IMR-90 (cell line): Measurements from ENCODE around the gene PYGB. TPM values are rescaled to one million over a fixed set of nuclear protein-coding genes. Genes with fewer than 3 reads are reported as not detected.

Experiments used
- ATAC-seq: fragments of 200-7000 bp; cut with Tn5 transposase; 2 replicates; pipeline ENCODE4 v1.9.1; 2020; ENCODE audit warnings: low read depth, mild to moderate bottlenecking, moderate library complexity
- BruUV-seq: library from RNA; stranded (reverse); fragments of 400-500 nt; replicated peaks from 2 replicates; lab custom pipeline; 2021; lab: Mats Ljungman, UMichigan
- CTCF ChIA-PET: fragments of 300-600 bp; formaldehyde crosslinking; extraction: SDS; loops from one replicate; lab custom pipeline; 2021; ENCODE audit warnings: antibody characterized with exemption; lab: Yijun Ruan, JAX
- POLR2A ChIA-PET: fragments of 300-600 bp; sonication (Branson Sonifier 250); formaldehyde crosslinking; loops from one replicate; lab custom pipeline; 2022; ENCODE audit warnings: antibody characterized with exemption; ENCODE audit not compliant: unreplicated experiment; lab: Charles Lee
- DNase-seq: peaks from one replicate; pipeline ENCODE4 v3.0.0; 2013
- H2AFZ ChIP-seq: replicated peaks from 2 replicates; pipeline ENCODE3; 2013; ENCODE audit warnings: low read length, mild to moderate bottlenecking; ENCODE audit not compliant: poor library complexity
- H2AK5ac ChIP-seq: 2 replicates; pipeline ENCODE4 v1.6.1; 2013; ENCODE audit warnings: low read depth, low read length, inconsistent platforms
- H2AK9ac ChIP-seq: replicated peaks from 2 replicates; pipeline ENCODE3; 2013; ENCODE audit warnings: mild to moderate bottlenecking, low read depth, low read length, moderate library complexity; ENCODE audit not compliant: poor library complexity
- H2BK120ac ChIP-seq: 2 replicates; pipeline ENCODE4 v1.6.1; 2013; ENCODE audit warnings: low read depth, low read length, inconsistent platforms
- H2BK15ac ChIP-seq: 3 replicates; pipeline ENCODE4 v1.6.1; 2013; ENCODE audit warnings: low read depth, low read length, inconsistent platforms
- H2BK20ac ChIP-seq: 2 replicates; pipeline ENCODE4 v1.6.1; 2013; ENCODE audit warnings: low read depth, mild to moderate bottlenecking, inconsistent platforms, low read length, moderate library complexity
- H2BK5ac ChIP-seq: 2 replicates; pipeline ENCODE4 v1.6.1; 2013; ENCODE audit warnings: mild to moderate bottlenecking, low read depth, low read length, inconsistent platforms; ENCODE audit not compliant: poor library complexity, severe bottlenecking
- H3K14ac ChIP-seq: replicated peaks from 2 replicates; pipeline ENCODE4 v1.6.1; 2013; ENCODE audit warnings: low read depth, low read length, inconsistent platforms
- H3K18ac ChIP-seq: 2 replicates; pipeline ENCODE4 v1.6.1; 2013; ENCODE audit warnings: low read depth, low read length, control low read depth
- H3K23ac ChIP-seq: 2 replicates; pipeline ENCODE4 v1.6.1; 2013; ENCODE audit warnings: low read depth, low read length, inconsistent platforms
- H3K27ac ChIP-seq: 2 replicates; pipeline ENCODE4 v1.5.1; 2013; ENCODE audit warnings: mild to moderate bottlenecking, control low read depth, low read length; ENCODE audit not compliant: insufficient read depth
- H3K27me3 ChIP-seq: 2 replicates; pipeline ENCODE4 v1.6.1; 2013; ENCODE audit warnings: low read length; ENCODE audit not compliant: control insufficient read depth, insufficient read depth
- H3K36me3 ChIP-seq: 2 replicates; pipeline ENCODE4 v1.6.1; 2013; ENCODE audit warnings: low read length, mixed read lengths; ENCODE audit not compliant: control insufficient read depth, insufficient read depth
- H3K4ac ChIP-seq: 2 replicates; pipeline ENCODE4 v1.6.1; 2013; ENCODE audit warnings: low read depth, low read length, inconsistent platforms
- H3K4me1 ChIP-seq: 2 replicates; pipeline ENCODE4 v1.6.1; 2013; ENCODE audit warnings: low read length, mixed read lengths; ENCODE audit not compliant: control insufficient read depth, insufficient read depth
- H3K4me2 ChIP-seq: 2 replicates; pipeline ENCODE4 v1.6.1; 2013; ENCODE audit warnings: low read depth, mild to moderate bottlenecking, control low read depth, low read length, moderate library complexity
- H3K4me3 ChIP-seq: 2 replicates; pipeline ENCODE4 v1.5.1; 2013; ENCODE audit warnings: low read depth, mild to moderate bottlenecking, control low read depth, low read length, moderate library complexity; ENCODE audit not compliant: insufficient read depth
- H3K56ac ChIP-seq: 2 replicates; pipeline ENCODE4 v1.6.1; 2013; ENCODE audit warnings: low read length, inconsistent platforms; ENCODE audit not compliant: insufficient read depth; ENCODE audit errors: extremely low read depth
- H3K79me1 ChIP-seq, 2 experiments: 2 replicates each; pipeline ENCODE4 v1.6.1; 2013; ENCODE audit warnings: low read length in 2 of 2, inconsistent platforms in 1 of 2, low read depth in 1 of 2
- H3K9ac ChIP-seq: 2 replicates; pipeline ENCODE4 v1.6.1; 2013; ENCODE audit warnings: low read depth, low read length, control low read depth
- H3K9me1 ChIP-seq: 2 replicates; pipeline ENCODE4 v1.6.1; 2013; ENCODE audit warnings: low read length, inconsistent platforms; ENCODE audit not compliant: insufficient read depth
- H3K9me3 ChIP-seq: 2 replicates; pipeline ENCODE4 v1.6.1; 2013; ENCODE audit warnings: low read length; ENCODE audit not compliant: control insufficient read depth, insufficient read depth
- H4K20me1 ChIP-seq: 2 replicates; pipeline ENCODE4 v1.6.1; 2013; ENCODE audit warnings: low read length, inconsistent platforms; ENCODE audit not compliant: insufficient read depth
- H4K5ac ChIP-seq: 2 replicates; pipeline ENCODE4 v1.6.1; 2013; ENCODE audit warnings: mild to moderate bottlenecking, low read depth, low read length, control low read depth
- H4K8ac ChIP-seq, 2 experiments: 2 replicates each; pipeline ENCODE4 v1.6.1; 2013; ENCODE audit warnings: low read depth in 2 of 2, low read length in 2 of 2, control low read depth in 1 of 2, inconsistent platforms in 1 of 2
- H4K91ac ChIP-seq: 2 replicates; pipeline ENCODE4 v1.6.1; 2013; ENCODE audit warnings: low read depth, low read length, inconsistent platforms; ENCODE audit not compliant: insufficient read depth
- BHLHE40 ChIP-seq: fragments of 150-350 bp; IDR thresholded peaks from 2 replicates; pipeline ENCODE4 v1.6.1; 2016; ENCODE audit warnings: mild to moderate bottlenecking, low read depth, low read length
- CEBPB ChIP-seq: IDR thresholded peaks from 2 replicates; pipeline ENCODE4 v1.6.1; 2012; ENCODE audit warnings: low read depth, low read length, improper control_type of control experiment
- CHD1 ChIP-seq: IDR thresholded peaks from 2 replicates; pipeline ENCODE4 v1.6.1; 2012; ENCODE audit warnings: low read depth, low read length, improper control_type of control experiment
- FOS ChIP-seq: fragments of 150-350 bp; IDR thresholded peaks from 2 replicates; pipeline ENCODE4 v1.6.1; 2016; ENCODE audit warnings: low read depth, low read length
- MAZ ChIP-seq: IDR thresholded peaks from 2 replicates; pipeline ENCODE4 v1.6.1; 2012; ENCODE audit warnings: low read depth, mild to moderate bottlenecking, low read length, improper control_type of control experiment, moderate library complexity, borderline replicate concordance
- MXI1 ChIP-seq: IDR thresholded peaks from 2 replicates; pipeline ENCODE4 v1.6.1; 2012; ENCODE audit warnings: low read depth, mild to moderate bottlenecking, low read length, moderate library complexity, borderline replicate concordance
- NFE2L2 ChIP-seq: fragments of 150-350 bp; IDR thresholded peaks from 2 replicates; pipeline ENCODE4 v1.6.1; 2016; ENCODE audit warnings: low read depth, mild to moderate bottlenecking, low read length
- POLR2A ChIP-seq: IDR thresholded peaks from 2 replicates; pipeline ENCODE4 v1.6.1; 2012; ENCODE audit warnings: mild to moderate bottlenecking, low read depth, low read length
- RAD21 ChIP-seq: IDR thresholded peaks from 2 replicates; pipeline ENCODE4 v1.6.1; 2012; ENCODE audit warnings: low read length, improper control_type of control experiment
- RCOR1 ChIP-seq: IDR thresholded peaks from 2 replicates; pipeline ENCODE4 v1.6.1; 2012; ENCODE audit warnings: mild to moderate bottlenecking, low read length, improper control_type of control experiment; ENCODE audit not compliant: insufficient replicate concordance
- RFX5 ChIP-seq: IDR thresholded peaks from 2 replicates; pipeline ENCODE4 v1.8.0; 2012; ENCODE audit warnings: low read depth, mild to moderate bottlenecking, low read length, moderate library complexity
- SMC3 ChIP-seq: fragments of 150-350 bp; IDR thresholded peaks from 2 replicates; pipeline ENCODE4 v1.6.1; 2016; ENCODE audit warnings: low read depth, mild to moderate bottlenecking, antibody characterized with exemption, low read length, moderate library complexity
- USF2 ChIP-seq: fragments of 150-350 bp; IDR thresholded peaks from 2 replicates; pipeline ENCODE4 v1.6.1; 2017; ENCODE audit warnings: mild to moderate bottlenecking, antibody characterized with exemption, low read length, low read depth
- WGBS, 2 experiments: methylation state at CpG; one replicate each; pipeline versions ENCODE4 v1.1.5 to v1.1.7; 2013; ENCODE audit warnings: missing lambda C conversion rate in 2 of 2; ENCODE audit not compliant: insufficient read length in 1 of 2; ENCODE audit errors: extremely low coverage in 2 of 2; 5-methylcytosine and 5-hydroxymethylcytosine counted together
- dilution Hi-C: fragments of 300-500 bp; cut with HindIII; formaldehyde crosslinking; loops from one replicate; pipeline ENCODE4 v1.14.3; 2018; ENCODE audit warnings: low sequenced_read_pairs; ENCODE audit not compliant: unreplicated experiment
- in situ Hi-C: fragments of 300-500 bp; cut with MboI; formaldehyde crosslinking; loops from 3 replicates; pipeline ENCODE4 v1.14.3; 2019; ENCODE audit warnings: low sequenced_read_pairs, inconsistent platforms, mixed read lengths
- intact Hi-C: fragments of 100-400 bp; cut with micrococcal nuclease; formaldehyde crosslinking; loops from 2 replicates; pipeline ENCODE4 v1.10.0; 2022
- polyA plus RNA-seq, 3 experiments: library from polyadenylated mRNA; depleted of rRNA; stranded (reverse); fragments of >200 nt; gene quantifications; 2 replicates each; pipeline ENCODE4 v1.2.3, GENCODE V29; 2012; ENCODE audit warnings: low replicate concordance in 1 of 3
- total RNA-seq: library from RNA; depleted of rRNA; stranded (reverse); fragments of >200 nt; gene quantifications from 2 replicates; pipeline ENCODE4 v1.2.3, GENCODE V29; 2012
- TF ChIP-seq, protein P1 (sequence below): fragments of 150-350 bp; IDR thresholded peaks from 2 replicates; pipeline ENCODE4 v1.6.1; 2016; ENCODE audit warnings: low read depth, mild to moderate bottlenecking, low read length, moderate library complexity, borderline replicate concordance

Gene PYGB
- total and polyA plus RNA-seq, 2 of the 4 experiments (the other 2 are of a cell fraction), result 72.4 to 83.1 TPM

- H4K91ac ChIP-seq, result no peak overlapping the region
- POLR2A ChIA-PET, result interaction anchor here (0.5 kb wide), 1 partner anchor 11 kb away, joined by 11 read pairs; no protein-coding TSS in a partner anchor
Measured at GRCh38 chr20:25212242-25212641, 35.6 kb upstream of the PYGB start.

More at GRCh38 chr20:25212242-25212641, 35.6 kb upstream of the PYGB start:
- Histone ChIP-seq H3K4me2 (no peak overlapping the region), H4K5ac (no peak overlapping the region), H3K4me1 (no peaks in the 10 kb centered on the region), H4K8ac (no peak overlapping the region), H2BK20ac (no peak overlapping the region), H3K14ac (no peak overlapping the region), H3K27ac (no peak overlapping the region), H3K9me3 (no peaks in the 10 kb centered on the region), H2BK5ac (no peak overlapping the region), H3K79me1 (peaks cover 6 to 18% of the 10 kb centered on the region in 2 experiments), H2AFZ (no peak overlapping the region), H3K9me1 (peaks cover 2% of the 10 kb centered on the region; the same call in 1 of the 2 replicates), H3K4ac (no peak overlapping the region), H3K36me3 (peaks cover 30% of the 10 kb centered on the region), H3K18ac (no peak overlapping the region), H2BK15ac (no peak overlapping the region), H4K20me1 (no peaks in the 10 kb centered on the region), H2AK5ac (no peak overlapping the region), H3K9ac (no peak overlapping the region), H3K23ac (no peak overlapping the region), H3K4me3 (no peak overlapping the region), H3K27me3 (no peaks in the 10 kb centered on the region), H2BK120ac (no peak overlapping the region), H2AK9ac (no peak overlapping the region), H3K56ac (no peak overlapping the region)
- TF ChIP-seq CHD1 (no peak), FOS (no peak), NFE2L2 (no peak), MAZ (no peak), CEBPB (no peak), RCOR1 (no peak), MXI1 (no peak), POLR2A (no peak), RAD21 (no peak), BHLHE40 (no peak), USF2 (no peak), SMC3 (no peak), RFX5 (no peak)
- TF ChIP-seq, protein P1, sequence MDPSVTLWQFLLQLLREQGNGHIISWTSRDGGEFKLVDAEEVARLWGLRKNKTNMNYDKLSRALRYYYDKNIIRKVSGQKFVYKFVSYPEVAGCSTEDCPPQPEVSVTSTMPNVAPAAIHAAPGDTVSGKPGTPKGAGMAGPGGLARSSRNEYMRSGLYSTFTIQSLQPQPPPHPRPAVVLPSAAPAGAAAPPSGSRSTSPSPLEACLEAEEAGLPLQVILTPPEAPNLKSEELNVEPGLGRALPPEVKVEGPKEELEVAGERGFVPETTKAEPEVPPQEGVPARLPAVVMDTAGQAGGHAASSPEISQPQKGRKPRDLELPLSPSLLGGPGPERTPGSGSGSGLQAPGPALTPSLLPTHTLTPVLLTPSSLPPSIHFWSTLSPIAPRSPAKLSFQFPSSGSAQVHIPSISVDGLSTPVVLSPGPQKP, result no peak
- in situ Hi-C loops (loop anchor here (10.0 kb wide), 2 partner anchors 53 to 173 kb away; no protein-coding TSS in a partner anchor), intact Hi-C loops (no loop called here), dilution Hi-C loops (no loop called here)
- DNase-seq (no peak), ATAC-seq (no peak)
- 93% methylated on average over 3 of the region's 5 CpGs; no CpG with 5 or more reads in 1 of the 2 experiments for WGBS, 2 experiments
- no TSS peak for BruUV-seq
- CTCF ChIA-PET, result no interaction called here
